Measurements from ENCODE around the gene SPTSSA. TPM values are rescaled to one million over a fixed set of nuclear protein-coding genes. Genes with fewer than 3 reads are reported as not detected.

The SPTSSA gene
- polyA plus RNA-seq, 3 donors, result 27.7 to 28.2 (median 28.0) TPM

Other genes with a start within 250 kb of the SPTSSA start
- 10 to 100 TPM; 67.2 to 70.9 (median 69.9) TPM for gene EAPP, start 77.5 kb upstream of the SPTSSA start, polyA plus RNA-seq (ENCODE audit: insufficient read length in 3 of 3)
- 100 to 1,000 TPM in 2 of 3 donors, 10 to 100 TPM in 1; 98.2 to 113 (median 112) TPM for gene SNX6, start 167.9 kb upstream of the SPTSSA start, polyA plus RNA-seq (ENCODE audit: insufficient read length in 3 of 3)